Duodenal mucosa (tissue), 2 donors: Measurements from ENCODE around the gene ODC1.
"Not testable (repeated sequence)": the region's sequence is repeated elsewhere in the genome, so short reads cannot be mapped to it uniquely, and the experiment has no call there.

Source experiments
- H3K27ac ChIP-seq: one replicate; pipeline ENCODE4 v1.7.0; 2013; ENCODE audit warnings: low read depth, low read length
- H3K27me3 ChIP-seq, 2 donors: one replicate each; pipeline ENCODE4 v1.7.0; 2013; ENCODE audit warnings: low read length in 2 of 2, control low read depth in 1 of 2; ENCODE audit not compliant: insufficient read depth in 2 of 2, control insufficient read depth in 1 of 2
- H3K36me3 ChIP-seq, 2 donors: one replicate each; pipeline ENCODE4 v1.7.0; 2013; ENCODE audit warnings: low read length in 2 of 2, control low read depth in 1 of 2; ENCODE audit not compliant: insufficient read depth in 2 of 2, control insufficient read depth in 1 of 2
- H3K4me1 ChIP-seq, 2 donors: one replicate each; pipeline ENCODE4 v1.7.0; 2013; ENCODE audit warnings: low read length in 2 of 2, control low read depth in 1 of 2; ENCODE audit not compliant: insufficient read depth in 2 of 2, control insufficient read depth in 1 of 2
- H3K4me3 ChIP-seq, 2 donors: one replicate each; pipeline ENCODE4 v1.7.0; 2013; ENCODE audit warnings: low read length in 2 of 2, low read depth in 1 of 2
- H3K9ac ChIP-seq, 2 donors: one replicate each; pipeline ENCODE4 v1.7.0; 2013; ENCODE audit warnings: low read length in 2 of 2, low read depth in 1 of 2
- H3K9me3 ChIP-seq, 2 donors: one replicate each; pipeline ENCODE4 v1.7.0; 2013; ENCODE audit warnings: low read length in 2 of 2, control low read depth in 1 of 2; ENCODE audit not compliant: control insufficient read depth in 1 of 2

Gene ODC1

GRCh38 chr2:10488142-10488541 is 40.0 kb upstream of the ODC1 start:
- H3K4me3 ChIP-seq, H3K27me3 ChIP-seq, H3K9me3 ChIP-seq, H3K27ac ChIP-seq, H3K36me3 ChIP-seq, H3K9ac ChIP-seq: not testable (repeated sequence)
- H3K4me1 ChIP-seq = peaks cover 27 to 28% of the 10 kb centered on the region in 2 donors

DNA sequence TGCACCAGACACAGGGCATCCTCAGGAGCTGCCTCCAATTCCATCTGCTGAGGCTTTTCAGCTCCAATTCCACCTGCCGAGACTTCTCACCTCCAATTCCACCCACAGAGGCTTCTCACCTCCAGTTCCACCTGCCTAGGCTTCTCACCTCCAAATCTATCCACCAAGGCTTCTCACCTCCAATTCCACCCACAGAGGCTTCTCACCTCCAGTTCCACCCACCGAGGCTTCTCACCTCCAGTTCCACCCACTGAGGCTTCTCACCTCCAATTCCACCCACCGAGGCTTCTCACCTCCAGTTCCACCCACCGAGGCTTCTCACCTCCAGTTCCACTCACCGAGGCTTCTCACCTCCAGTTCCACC is 39.6 kb upstream of the ODC1 start:
- H3K27ac ChIP-seq, H3K9me3 ChIP-seq, H3K4me3 ChIP-seq, H3K9ac ChIP-seq, H3K27me3 ChIP-seq, H3K36me3 ChIP-seq: not testable (repeated sequence)
- peaks cover 27 to 31% of the 10 kb centered on the region in 2 donors for H3K4me1 ChIP-seq

DNA sequence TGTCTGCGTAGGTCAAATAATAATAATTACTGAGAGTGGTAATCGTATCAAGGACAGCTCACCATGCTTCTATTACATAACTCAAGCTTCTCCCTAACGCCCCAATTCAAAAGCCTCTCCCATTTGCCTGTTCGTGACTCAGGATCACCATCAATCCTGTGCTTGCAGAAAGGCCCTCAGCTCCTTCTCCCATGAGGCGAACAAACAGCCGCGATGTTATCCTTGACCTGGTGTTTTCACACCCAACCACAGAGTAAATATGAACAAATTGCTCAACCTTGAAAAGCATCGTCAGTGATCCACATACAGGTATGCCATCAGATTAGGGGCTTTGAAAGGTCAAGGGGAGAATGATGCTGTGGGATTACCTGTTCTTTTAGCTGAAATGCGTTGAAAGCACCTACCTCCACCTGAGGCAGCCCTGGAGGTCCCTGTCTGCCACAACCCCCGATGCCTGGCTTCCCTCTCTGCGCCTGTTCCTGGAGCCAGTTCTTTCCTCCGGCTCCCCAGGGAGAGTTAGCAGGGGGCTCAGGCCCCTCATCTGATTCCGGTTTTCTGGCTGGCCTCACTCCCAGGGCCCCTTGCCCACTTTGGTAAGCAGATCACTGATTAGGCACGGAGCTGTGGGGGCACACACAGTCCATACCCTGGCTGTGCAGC is 39.1 kb upstream of the ODC1 start:
- Histone ChIP-seq H3K9ac (no peak overlapping the region), H3K27me3 (no peaks in the 10 kb centered on the region), H3K27ac (no peak overlapping the region), H3K36me3 (no peaks in the 10 kb centered on the region), H3K9me3 (no peaks in the 10 kb centered on the region), H3K4me1 (peaks cover 27 to 31% of the 10 kb centered on the region in 2 donors), H3K4me3 (no peak overlapping the region)

DNA sequence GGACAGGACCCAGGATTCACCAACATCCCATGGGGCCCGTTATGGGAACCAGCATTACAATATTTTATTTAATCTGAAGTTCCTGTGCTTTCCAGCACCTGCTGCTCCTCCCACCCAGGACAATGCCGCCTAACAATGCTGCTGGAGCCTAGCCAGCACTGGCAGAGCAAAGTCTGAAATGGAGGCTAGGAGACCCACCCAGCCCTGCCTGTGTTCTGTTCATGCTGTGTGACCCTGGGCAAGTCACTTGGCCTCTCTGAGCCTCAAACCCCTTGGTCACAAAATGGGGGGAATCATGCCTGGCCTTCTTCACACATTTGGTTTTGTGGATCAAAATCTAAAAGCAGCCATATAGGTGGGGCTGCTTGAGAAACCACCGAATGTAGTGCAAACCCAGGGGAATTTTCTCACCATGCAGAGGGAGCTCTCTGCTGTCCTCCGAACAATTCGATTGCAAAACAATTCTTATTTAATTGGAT is 38.5 kb upstream of the ODC1 start:
- Histone ChIP-seq H3K9me3 (no peaks in the 10 kb centered on the region), H3K4me3 (no peak overlapping the region), H3K36me3 (no peaks in the 10 kb centered on the region), H3K9ac (no peak overlapping the region), H3K27ac (no peak overlapping the region), H3K4me1 (peaks cover 27 to 31% of the 10 kb centered on the region in 2 donors), H3K27me3 (no peaks in the 10 kb centered on the region)

DNA sequence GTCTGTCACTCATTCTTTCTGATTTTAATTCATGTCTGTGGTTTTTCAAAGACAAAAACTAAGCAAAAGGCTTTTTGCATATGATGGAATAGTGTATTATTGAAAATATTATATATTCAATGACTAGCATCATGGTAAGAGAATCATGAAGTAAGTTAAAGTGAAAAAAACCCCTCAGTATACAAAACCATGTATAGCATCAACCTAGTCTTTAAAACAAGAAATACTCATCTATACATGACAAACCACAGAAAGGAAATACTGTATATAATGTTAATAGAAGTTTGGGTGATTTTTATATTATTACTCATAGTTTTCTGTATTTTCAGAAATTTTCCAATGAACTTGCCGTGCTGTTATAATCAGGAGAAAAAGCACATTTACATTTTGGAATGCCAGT is 38.0 kb upstream of the ODC1 start:
- no peaks in the 10 kb centered on the region for H3K27me3 ChIP-seq
- no peak overlapping the region for H3K27ac ChIP-seq
- peaks cover 23 to 29% of the 10 kb centered on the region in 2 donors for H3K4me1 ChIP-seq
- H3K36me3 ChIP-seq = no peaks in the 10 kb centered on the region
- H3K9me3 ChIP-seq = no peaks in the 10 kb centered on the region
- no peak overlapping the region for H3K9ac ChIP-seq
- H3K4me3 ChIP-seq = no peak overlapping the region

DNA sequence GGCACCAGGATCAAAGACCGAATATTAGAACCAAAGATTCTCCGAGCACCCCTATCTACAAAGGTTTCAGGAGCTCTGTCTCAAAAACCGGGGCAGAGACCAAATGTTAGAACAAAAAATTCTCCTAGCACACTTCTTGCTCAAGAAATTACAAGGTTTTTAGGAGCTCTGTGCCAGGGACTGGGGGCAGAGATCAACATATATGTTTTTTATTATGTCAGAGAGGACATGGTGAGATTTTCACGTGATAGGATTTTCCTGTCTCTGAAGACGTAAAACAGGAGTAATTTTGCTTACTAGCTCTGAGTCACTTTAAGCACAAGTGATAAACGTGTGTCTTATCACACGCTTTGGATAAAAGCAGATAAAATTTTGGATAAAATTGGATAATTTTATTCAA is 34.8 kb upstream of the ODC1 start:
- H3K27ac ChIP-seq = no peak overlapping the region
- H3K4me1 ChIP-seq = peaks cover 12 to 16% of the 10 kb centered on the region in 2 donors
- H3K36me3 ChIP-seq = no peaks in the 10 kb centered on the region
- no peaks in the 10 kb centered on the region for H3K9me3 ChIP-seq
- H3K27me3 ChIP-seq = no peaks in the 10 kb centered on the region
- no peak overlapping the region for H3K4me3 ChIP-seq
- H3K9ac ChIP-seq = no peak overlapping the region

- Histone ChIP-seq H3K27ac (no peak overlapping the region), H3K4me1 (peaks cover 12 to 16% of the 10 kb centered on the region in 2 donors), H3K9me3 (no peaks in the 10 kb centered on the region), H3K4me3 (no peak overlapping the region), H3K36me3 (no peaks in the 10 kb centered on the region), H3K27me3 (no peaks in the 10 kb centered on the region), H3K9ac (no peak overlapping the region)
Observed at GRCh38 chr2:10482460-10482859, 34.3 kb upstream of the ODC1 start.

DNA sequence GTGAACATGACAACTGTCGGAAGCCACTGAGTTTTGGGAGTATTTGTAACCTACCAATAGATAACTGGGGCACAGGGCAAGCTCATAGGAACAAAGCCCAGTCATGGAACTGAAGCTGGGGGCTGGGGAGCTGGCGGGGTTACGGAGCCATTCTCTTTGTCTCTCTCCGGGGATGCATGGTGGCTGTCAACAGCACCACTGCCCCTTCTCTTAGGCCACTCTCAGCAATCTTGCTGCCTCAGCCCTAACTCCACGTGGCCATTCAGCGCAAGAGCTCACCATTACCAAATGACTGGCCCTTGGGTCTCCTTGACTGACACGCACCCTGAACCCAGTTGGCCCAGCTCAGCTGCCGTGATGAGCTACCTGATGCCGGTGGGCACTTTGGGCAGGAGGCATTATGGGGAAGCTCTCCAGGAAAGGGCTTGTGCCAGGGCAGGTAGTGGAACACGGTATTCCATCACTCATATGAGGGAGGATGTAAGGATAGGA is 33.6 kb upstream of the ODC1 start:
- Histone ChIP-seq H3K27ac (no peak overlapping the region), H3K27me3 (no peaks in the 10 kb centered on the region), H3K9ac (no peak overlapping the region), H3K4me3 (no peak overlapping the region), H3K36me3 (no peaks in the 10 kb centered on the region), H3K9me3 (no peaks in the 10 kb centered on the region), H3K4me1 (peaks cover 5 to 9% of the 10 kb centered on the region in 2 donors)

DNA sequence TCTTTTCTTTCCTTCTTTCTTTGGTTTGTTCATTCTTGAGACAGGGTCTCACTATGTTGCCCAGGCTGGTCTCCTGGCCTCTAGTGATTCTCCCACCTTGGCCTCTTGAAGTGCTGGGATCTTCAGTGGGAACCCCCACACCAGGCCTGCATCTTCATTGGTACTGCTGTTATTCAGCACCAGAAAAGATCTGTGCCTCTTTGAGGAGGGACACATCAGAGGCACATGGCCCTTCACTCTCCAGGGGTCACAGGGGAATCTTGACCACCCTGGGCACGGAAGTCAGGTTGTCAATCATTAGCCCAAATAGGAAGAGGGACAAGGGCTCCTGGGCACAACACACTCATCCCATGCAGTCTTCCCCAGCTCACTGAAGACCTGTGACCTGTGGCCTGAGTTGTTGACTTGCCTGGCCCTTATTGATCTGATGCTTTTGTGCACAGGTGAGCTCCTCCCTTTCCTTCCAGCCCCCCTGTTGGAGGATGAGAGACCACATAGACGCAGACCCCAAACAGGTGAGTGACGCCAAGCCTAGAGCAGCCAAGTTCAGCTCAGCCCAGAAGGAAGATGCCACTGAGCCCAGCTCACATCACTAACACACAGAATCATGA is 33.0 kb upstream of the ODC1 start:
- Histone ChIP-seq H3K27ac (no peak overlapping the region), H3K4me3 (no peak overlapping the region), H3K9ac (no peak overlapping the region), H3K9me3 (no peaks in the 10 kb centered on the region), H3K27me3 (no peaks in the 10 kb centered on the region), H3K4me1 (peaks cover 0 to 4% of the 10 kb centered on the region in 2 donors), H3K36me3 (no peaks in the 10 kb centered on the region)

DNA sequence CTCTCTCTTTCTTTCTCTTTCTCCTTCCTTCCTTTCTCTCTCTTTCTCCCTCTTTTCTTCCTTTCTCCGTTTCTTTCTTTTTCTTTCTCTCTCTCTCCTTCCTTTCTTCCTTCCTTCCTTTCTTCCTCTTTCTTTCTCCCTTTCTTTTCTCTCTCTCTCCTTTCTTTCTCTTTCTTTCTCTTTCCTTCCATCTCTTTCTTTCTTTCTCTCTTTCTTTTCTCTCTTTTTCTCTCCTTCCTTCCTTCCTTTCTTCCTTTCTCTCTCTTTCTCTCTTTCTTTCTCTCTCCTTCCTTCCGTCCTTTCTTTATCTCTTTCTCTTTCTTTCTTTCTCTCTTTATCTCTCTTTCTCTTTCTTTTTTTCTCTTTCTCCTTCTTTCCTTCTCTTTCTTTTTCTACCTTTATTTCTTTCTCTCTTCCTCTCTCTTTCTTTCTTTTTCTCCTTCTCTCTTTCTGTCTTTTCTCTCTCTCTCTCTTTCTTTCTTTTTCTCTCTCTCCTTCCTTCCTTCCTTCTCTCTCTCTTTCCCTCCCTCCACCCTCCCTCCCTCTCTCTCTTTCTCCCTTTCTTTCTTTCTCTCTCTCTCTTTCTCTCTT is 32.3 kb upstream of the ODC1 start:
- H3K9me3 ChIP-seq = no peaks in the 10 kb centered on the region
- H3K9ac ChIP-seq = no peak overlapping the region
- H3K4me3 ChIP-seq = no peak overlapping the region
- peaks cover 0 to 4% of the 10 kb centered on the region in 2 donors for H3K4me1 ChIP-seq
- no peaks in the 10 kb centered on the region for H3K36me3 ChIP-seq
- H3K27me3 ChIP-seq = no peaks in the 10 kb centered on the region
- no peak overlapping the region for H3K27ac ChIP-seq
